HG02610 (cell line): ENCODE data around the gene SAMD10.
"Not testable (repeated sequence)": the region's sequence is repeated elsewhere in the genome, so short reads cannot be mapped to it uniquely, and the experiment has no call there.

Experiments used
- ATAC-seq: cut with Tn5 transposase; IDR thresholded peaks from one replicate; pipeline ENCODE4 v1.9.1; 2021; ENCODE audit warnings: mild to moderate bottlenecking, moderate library complexity; ENCODE audit not compliant: unreplicated experiment

The SAMD10 gene

GRCh38 chr20:64003960-64004725 lies 24.7 kb upstream of the SAMD10 start:
- no peak for ATAC-seq

GRCh38 chr20:64001607-64002011 lies 22.2 kb upstream of the SAMD10 start:
- no peak for ATAC-seq

GRCh38 chr20:64000906-64001305 lies 21.5 kb upstream of the SAMD10 start:
- ATAC-seq, result no peak

- ATAC-seq, result no peak
These were observed 3.5 kb upstream of the SAMD10 start for GRCh38 chr20:63982937-63983336.

GRCh38 chr20:63980806-63981728 lies 1.6 kb upstream of the SAMD10 start, which contains the start of gene PRPF6:
PRPF6 (plus strand) TSS chr20:63981132; CDS start chr20:63981246, 114 bp downstream.
- ATAC-seq, result peak; percentile 53

GRCh38 chr20:63980317-63980805 lies 919 bp upstream of the SAMD10 start:
- ATAC-seq, result peak; percentile 0

- no peak for ATAC-seq
These were observed 249 bp downstream of the SAMD10 start for GRCh38 chr20:63979229-63979556.

- ATAC-seq, result peak; percentile 37
These were observed 868 bp downstream of the SAMD10 start for GRCh38 chr20:63978319-63979228.

- ATAC-seq, result no peak
These were observed 1.6 kb downstream of the SAMD10 start for GRCh38 chr20:63977739-63978276.

- ATAC-seq, result no peak
These were observed 2.3 kb downstream of the SAMD10 start for GRCh38 chr20:63976980-63977738.

- not testable (repeated sequence) for ATAC-seq
These were observed 2.9 kb downstream of the SAMD10 start for GRCh38 chr20:63976511-63976910.

- no peak for ATAC-seq
These were observed 4.8 kb downstream of the SAMD10 start for GRCh38 chr20:63974402-63975200.

GRCh38 chr20:63973636-63974401 lies 5.6 kb downstream of the SAMD10 start:
- peak; percentile 31 for ATAC-seq

- no peak for ATAC-seq
These were observed 6.3 kb downstream of the SAMD10 start for GRCh38 chr20:63973160-63973479.

GRCh38 chr20:63972312-63973159 lies 6.9 kb downstream of the SAMD10 start:
- no peak for ATAC-seq

- ATAC-seq, result not testable (repeated sequence)
These were observed 7.5 kb downstream of the SAMD10 start for GRCh38 chr20:63971960-63972311.

GRCh38 chr20:63970714-63971431 lies 8.6 kb downstream of the SAMD10 start:
- no peak for ATAC-seq
